ENCODE data around the gene C2orf81. TPM values are rescaled to one million over a fixed set of nuclear protein-coding genes. Genes with fewer than 3 reads are reported as not detected.

The C2orf81 gene
- total and polyA plus RNA-seq, 12 donors, result 0.52 to 1.7 (median 1.2) TPM

DNA sequence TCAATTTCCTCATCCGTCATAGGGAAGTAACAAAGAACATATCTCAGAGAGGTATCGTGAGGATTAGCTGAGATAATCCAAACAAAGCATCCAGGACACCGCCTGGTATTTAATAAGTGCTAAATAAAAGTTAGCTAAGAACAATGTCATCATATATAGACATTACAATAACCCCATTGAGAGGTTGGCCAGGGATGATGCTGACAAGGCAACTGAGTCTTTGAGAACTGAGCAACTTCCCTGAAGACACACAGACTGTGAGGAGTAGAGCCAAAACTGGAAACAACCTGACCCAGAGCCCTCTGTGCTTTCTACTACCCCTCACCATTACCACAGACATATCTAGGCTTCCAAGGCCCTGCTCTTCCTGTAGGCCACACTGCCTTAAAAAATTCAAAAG, 39.7 kb downstream of the C2orf81 start:
- Histone ChIP-seq H3K27ac (peak overlapping the region in 5 of 10 donors; percentile 26 to 70 (median 35)), H3K9me3 (no peaks in the 10 kb centered on the region), H3K27me3 (no peaks in the 10 kb centered on the region), H3K4me1 (peaks cover 14 to 90% (median 75%) of the 10 kb centered on the region in 9 donors), H3K36me3 (peaks cover 0 to 39% (median 14%) of the 10 kb centered on the region in 9 donors), H3K4me3 (no peak overlapping the region)
- ATAC-seq, result no peak
- no peak for DNase-seq
- intact Hi-C loops (cut with DNase I), result no loop called here
- TF ChIP-seq, protein P1, sequence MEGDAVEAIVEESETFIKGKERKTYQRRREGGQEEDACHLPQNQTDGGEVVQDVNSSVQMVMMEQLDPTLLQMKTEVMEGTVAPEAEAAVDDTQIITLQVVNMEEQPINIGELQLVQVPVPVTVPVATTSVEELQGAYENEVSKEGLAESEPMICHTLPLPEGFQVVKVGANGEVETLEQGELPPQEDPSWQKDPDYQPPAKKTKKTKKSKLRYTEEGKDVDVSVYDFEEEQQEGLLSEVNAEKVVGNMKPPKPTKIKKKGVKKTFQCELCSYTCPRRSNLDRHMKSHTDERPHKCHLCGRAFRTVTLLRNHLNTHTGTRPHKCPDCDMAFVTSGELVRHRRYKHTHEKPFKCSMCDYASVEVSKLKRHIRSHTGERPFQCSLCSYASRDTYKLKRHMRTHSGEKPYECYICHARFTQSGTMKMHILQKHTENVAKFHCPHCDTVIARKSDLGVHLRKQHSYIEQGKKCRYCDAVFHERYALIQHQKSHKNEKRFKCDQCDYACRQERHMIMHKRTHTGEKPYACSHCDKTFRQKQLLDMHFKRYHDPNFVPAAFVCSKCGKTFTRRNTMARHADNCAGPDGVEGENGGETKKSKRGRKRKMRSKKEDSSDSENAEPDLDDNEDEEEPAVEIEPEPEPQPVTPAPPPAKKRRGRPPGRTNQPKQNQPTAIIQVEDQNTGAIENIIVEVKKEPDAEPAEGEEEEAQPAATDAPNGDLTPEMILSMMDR (IDR thresholded peaks at IDR 0.05), result no peak
- WGBS, 2 donors, result 93 to 94% methylated on average over 3 of the region's 3 CpGs

GRCh38 chr2:74379851-74380789, 41.3 kb downstream of the C2orf81 start, which contains the start of gene DCTN1:
DCTN1 (minus strand) TSS chr2:74380311; CDS start chr2:74380037, 274 bp downstream.
- no peaks in the 10 kb centered on the region for H3K27me3 ChIP-seq
- DNase-seq, result peak in 1 of 2 donors; percentile 55
- 23 to 27% methylated on average over 14 of the region's 14 CpGs for WGBS, 2 donors
- TF ChIP-seq, protein P1 (IDR thresholded peaks at IDR 0.05), result no peak
- peaks cover 0 to 54% (median 22%) of the 10 kb centered on the region in 9 donors for H3K36me3 ChIP-seq
- H3K9me3 ChIP-seq, result no peaks in the 10 kb centered on the region
- peak within 1 kb of the TSS in 9 of 10 donors; percentile 1 to 85 (median 74) for H3K27ac ChIP-seq
- ATAC-seq, result peak; percentile 74 to 89 (median 82)
- H3K4me1 ChIP-seq, result peaks cover 14 to 76% (median 65%) of the 10 kb centered on the region in 9 donors
- intact Hi-C loops (cut with DNase I), result loop anchor here in 1 of 10 donors (10.0 kb wide), 1 partner anchor 1145 kb away; the partner anchor contains the start of genes CCT7 and PRADC1
- H3K4me3 ChIP-seq, result peak within 1 kb of the TSS in 9 of 10 donors; percentile 23 to 54 (median 45)

DNA sequence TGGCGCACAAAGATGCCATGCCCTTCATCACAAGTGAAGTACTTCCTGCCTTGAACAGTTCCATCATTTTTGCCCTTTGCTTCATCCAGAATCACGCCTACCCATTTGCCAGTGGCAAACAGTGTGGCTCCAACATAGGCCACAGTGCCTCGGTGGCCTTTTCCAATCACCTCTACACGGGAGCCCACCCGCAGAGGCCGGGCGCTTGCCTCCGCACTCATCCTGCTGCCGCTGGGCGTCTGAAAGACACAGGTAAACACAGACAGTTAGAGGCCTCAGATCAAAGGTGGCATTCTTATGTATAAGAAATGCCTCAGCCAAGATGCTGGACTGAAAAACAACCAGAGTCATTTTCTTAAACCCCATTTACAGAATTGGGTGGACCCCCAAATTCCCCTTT, 43.4 kb downstream of the C2orf81 start:
- intact Hi-C loops (cut with DNase I), result loop anchor here in 1 of 10 donors (10.0 kb wide), 1 partner anchor 1143 kb away; the partner anchor contains the start of genes CCT7 and PRADC1
- H3K27ac ChIP-seq, result no peak overlapping the region
- H3K4me3 ChIP-seq, result no peak overlapping the region
- ATAC-seq, result no peak
- peaks cover 16 to 76% (median 61%) of the 10 kb centered on the region in 9 donors for H3K4me1 ChIP-seq
- DNase-seq, result no peak
- TF ChIP-seq, protein P1 (IDR thresholded peaks at IDR 0.05), result no peak
- peaks cover 0 to 36% (median 22%) of the 10 kb centered on the region in 9 donors for H3K36me3 ChIP-seq
- no peaks in the 10 kb centered on the region for H3K27me3 ChIP-seq
- 94 to 96% methylated on average over 10 of the region's 10 CpGs for WGBS, 2 donors
- H3K9me3 ChIP-seq, result no peaks in the 10 kb centered on the region

DNA sequence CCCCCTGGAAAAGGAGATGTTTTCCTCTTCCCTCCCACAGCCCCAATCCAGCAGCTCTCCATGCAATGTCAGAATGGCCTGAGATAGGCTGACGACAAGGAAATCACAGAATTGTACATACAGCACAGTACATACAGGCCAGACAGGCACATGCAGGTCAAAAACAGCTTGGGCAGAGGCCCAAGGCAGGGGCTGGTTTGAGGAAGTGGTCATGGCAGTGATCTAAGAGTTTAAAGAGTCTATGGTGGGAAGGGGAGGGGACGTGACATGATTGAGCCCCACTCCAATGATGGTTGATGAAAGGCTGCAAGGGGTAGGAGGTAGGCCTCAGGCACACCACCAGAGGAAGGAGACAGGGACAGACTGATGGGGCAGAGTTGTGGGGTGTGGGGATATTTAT, 45.6 kb downstream of the C2orf81 start:
- Histone ChIP-seq H3K4me1 (peaks cover 16 to 70% (median 48%) of the 10 kb centered on the region in 9 donors), H3K9me3 (no peaks in the 10 kb centered on the region), H3K4me3 (no peak overlapping the region), H3K27ac (no peak overlapping the region), H3K27me3 (no peaks in the 10 kb centered on the region), H3K36me3 (peaks cover 0 to 52% (median 27%) of the 10 kb centered on the region in 9 donors)
- DNase-seq (no peak), ATAC-seq (no peak)
- WGBS, 2 donors, result 87 to 92% methylated on average over 2 of the region's 2 CpGs
- TF ChIP-seq, protein P1 (IDR thresholded peaks at IDR 0.05), result no peak
- intact Hi-C loops (cut with DNase I), result loop anchor here in 1 of 10 donors (10.0 kb wide), 1 partner anchor 1141 kb away; the partner anchor contains the start of genes CCT7 and PRADC1

Measured in heart right ventricle (tissue), 16 donors.